GM12864 (cell line): ENCODE data around the gene PRRX1.

Experiments used
- DNase-seq: peaks from one replicate; pipeline ENCODE4 v3.0.0-alpha.2; 2011; ENCODE audit warnings: low read depth
- H3K4me3 ChIP-seq: 2 replicates; pipeline ENCODE4 v1.5.1; 2011; ENCODE audit warnings: mild to moderate bottlenecking, low read depth, low read length, control low read depth
- TF ChIP-seq, protein P1 (sequence below): IDR thresholded peaks from 2 replicates; pipeline ENCODE4 v1.5.1; 2011; ENCODE audit warnings: low read depth, mild to moderate bottlenecking, moderate library complexity, low read length, control low read depth, inconsistent platforms; ENCODE audit errors: missing control alignments

Gene PRRX1

DNA sequence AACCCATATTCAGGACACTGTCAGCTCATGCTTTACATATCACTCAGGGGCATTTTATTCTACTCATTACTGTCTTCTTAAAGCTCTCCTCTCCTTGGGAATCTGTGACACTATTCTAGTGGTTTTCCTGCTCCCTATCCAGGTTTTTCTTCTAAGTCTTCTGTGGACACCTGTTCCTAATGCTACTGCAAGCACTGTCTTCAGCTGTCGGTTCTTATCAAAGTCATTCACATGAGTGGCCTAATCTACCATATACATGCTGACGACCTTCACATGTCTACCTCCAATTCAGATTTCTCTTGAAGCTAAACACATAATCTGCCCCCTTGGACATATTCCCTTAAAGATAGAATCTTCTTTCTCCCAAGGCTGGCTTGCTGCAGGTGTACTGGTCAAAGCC is 39.8 kb upstream of the PRRX1 start:
- TF ChIP-seq, protein P1, sequence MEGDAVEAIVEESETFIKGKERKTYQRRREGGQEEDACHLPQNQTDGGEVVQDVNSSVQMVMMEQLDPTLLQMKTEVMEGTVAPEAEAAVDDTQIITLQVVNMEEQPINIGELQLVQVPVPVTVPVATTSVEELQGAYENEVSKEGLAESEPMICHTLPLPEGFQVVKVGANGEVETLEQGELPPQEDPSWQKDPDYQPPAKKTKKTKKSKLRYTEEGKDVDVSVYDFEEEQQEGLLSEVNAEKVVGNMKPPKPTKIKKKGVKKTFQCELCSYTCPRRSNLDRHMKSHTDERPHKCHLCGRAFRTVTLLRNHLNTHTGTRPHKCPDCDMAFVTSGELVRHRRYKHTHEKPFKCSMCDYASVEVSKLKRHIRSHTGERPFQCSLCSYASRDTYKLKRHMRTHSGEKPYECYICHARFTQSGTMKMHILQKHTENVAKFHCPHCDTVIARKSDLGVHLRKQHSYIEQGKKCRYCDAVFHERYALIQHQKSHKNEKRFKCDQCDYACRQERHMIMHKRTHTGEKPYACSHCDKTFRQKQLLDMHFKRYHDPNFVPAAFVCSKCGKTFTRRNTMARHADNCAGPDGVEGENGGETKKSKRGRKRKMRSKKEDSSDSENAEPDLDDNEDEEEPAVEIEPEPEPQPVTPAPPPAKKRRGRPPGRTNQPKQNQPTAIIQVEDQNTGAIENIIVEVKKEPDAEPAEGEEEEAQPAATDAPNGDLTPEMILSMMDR: no peak
- no peak overlapping the region for H3K4me3 ChIP-seq
- no peak for DNase-seq

DNA sequence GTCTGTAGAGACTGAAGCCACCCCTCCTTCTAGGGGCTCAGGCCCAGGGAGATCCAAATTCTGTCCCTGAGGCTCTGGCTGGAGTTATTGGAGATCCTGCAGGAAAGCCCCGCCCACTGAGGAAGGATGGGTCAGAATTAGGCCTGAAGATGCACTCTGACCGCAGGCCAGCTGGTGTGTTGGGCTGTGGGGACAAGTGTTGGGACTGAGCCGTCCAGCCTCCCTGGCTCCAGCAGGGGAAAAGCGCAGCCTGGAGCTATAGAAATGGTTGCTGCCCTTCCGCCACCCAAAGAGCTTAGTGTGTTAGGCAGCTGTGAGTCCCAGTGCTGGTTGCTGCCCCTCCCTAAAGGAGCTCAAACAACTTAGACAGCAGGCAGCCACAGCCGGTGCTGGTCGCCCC is 33.0 kb upstream of the PRRX1 start:
- no peak for DNase-seq
- TF ChIP-seq, protein P1: no peak
- H3K4me3 ChIP-seq: no peak overlapping the region

DNA sequence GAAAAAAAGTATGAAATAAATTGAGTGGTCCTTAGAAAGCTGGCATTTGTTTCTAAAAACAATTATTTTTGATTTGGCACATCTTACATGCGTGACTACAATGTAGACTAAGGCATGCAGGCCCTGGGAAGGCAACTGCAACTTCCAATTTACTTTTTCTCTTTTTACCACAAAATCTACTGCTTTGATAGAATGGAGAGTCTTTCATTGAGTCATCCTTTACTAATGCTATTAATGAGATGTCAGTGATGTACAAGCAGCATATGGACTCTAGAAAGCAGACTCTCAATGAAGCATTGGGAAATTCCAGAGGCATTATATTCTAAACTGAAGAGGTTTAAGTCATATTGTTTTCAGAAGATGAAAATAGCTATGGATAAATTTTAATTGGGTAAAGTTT is 29.6 kb upstream of the PRRX1 start:
- H3K4me3 ChIP-seq: no peak overlapping the region
- TF ChIP-seq, protein P1: no peak
- DNase-seq: no peak

DNA sequence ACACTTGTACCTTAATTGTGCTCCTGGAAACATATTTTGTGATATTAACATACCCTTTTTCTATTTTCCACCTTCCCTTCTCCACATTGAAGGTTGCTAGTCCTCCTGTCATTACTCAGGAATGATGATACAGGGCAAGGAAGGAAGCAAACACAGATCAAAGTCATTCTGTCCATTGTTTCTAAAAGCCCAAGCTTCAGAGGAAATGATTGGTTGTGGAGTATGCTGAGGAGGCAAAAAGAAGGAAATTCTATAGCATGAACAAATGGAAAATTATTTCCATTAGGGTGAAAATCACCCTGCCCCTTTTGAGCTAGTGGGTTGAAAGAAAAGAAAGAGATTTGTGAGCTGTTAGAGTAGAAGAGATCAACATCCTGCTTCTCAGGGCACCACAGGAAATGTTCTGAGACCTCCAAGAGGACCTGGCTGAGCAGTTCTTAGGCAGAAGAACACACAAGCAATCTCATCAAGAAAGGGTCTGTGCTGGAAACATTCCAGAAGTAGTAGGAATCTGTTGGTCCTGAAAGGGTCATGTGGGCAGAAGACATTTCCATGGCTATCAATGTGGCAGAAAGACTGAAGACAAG is 29.0 kb upstream of the PRRX1 start:
- no peak overlapping the region for H3K4me3 ChIP-seq
- DNase-seq: no peak
- TF ChIP-seq, protein P1: no peak

DNA sequence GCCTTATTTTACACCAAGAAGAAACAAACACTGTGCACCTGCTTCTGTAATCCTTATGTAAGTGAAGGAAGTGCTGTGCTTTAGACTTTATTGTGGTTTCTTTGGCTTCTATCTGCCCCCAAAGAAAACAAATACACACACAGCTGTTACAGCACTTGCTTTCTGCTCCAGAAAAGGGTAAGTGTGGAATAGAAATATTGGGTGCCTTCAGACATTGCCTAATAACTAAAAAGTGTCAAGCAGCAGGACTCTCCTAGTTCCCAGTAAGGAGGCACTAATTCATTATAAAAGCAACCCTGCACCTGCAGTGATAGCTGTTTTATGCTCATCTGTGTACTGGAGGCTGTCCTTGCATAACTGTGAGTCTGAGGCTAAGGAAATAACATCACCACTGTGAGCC is 23.4 kb upstream of the PRRX1 start:
- no peak for DNase-seq
- TF ChIP-seq, protein P1: no peak
- no peak overlapping the region for H3K4me3 ChIP-seq

DNA sequence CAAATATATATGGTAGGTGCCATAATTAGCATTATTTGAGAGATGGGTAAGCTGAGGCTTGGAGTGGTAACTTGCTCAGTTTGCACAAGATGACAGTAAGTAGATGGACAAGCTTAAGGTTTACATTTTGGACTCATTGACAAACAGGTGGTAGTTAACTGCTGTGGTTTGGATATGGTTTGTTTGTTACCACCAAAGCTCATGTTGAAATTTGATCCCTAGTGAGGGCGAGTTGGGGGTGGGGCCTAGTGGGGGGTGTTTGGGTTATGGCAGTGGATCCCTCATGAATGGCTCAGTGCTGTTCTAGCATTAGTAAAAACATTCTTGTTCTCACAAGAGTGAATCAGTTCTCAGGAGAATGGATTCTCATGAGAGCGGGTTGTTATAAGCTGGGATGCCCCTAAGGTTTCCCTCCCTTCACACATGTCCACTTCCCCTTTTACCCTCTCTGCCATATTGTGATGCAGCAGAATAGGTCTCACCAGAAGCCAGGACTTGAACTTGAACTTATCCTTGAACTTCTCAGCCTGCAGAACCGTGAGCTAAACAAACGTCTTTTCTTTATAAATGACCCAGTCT is 6.6 kb upstream of the PRRX1 start:
- DNase-seq: no peak
- no peak overlapping the region for H3K4me3 ChIP-seq
- TF ChIP-seq, protein P1: no peak

DNA sequence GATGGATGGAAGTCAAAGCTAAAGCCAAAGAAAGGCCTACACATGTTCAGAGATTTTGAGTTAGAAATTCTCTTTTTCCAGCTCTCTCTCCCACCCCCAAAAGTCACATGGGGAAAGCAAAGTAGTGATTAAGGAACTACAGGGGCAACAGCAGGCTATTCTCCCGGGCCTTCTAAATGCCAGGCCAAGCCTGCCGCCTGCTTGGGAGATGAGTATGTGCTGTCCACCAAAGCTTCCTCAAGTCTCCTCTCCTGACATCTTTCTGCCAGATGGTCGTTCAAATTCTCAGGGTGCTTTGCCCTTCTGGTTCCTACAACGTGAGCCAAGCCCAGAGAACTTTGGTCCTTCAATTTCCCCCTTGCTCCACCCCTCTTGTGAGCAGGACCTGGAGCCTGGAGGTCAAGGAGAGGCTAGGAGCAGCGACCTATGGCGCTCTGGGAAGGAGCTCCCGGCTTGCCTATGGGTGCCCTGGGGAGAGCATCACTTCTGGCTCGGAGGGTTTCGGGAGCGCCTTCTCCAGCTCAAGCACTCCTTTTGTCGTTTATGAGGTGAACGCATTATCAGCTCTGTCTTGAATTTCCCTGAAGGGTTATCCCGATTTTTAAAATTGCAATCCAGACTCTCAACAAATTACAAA is 4.4 kb upstream of the PRRX1 start:
- TF ChIP-seq, protein P1: no peak
- DNase-seq: no peak
- no peak overlapping the region for H3K4me3 ChIP-seq
